H9 (cell line): ENCODE results near the gene RRAD. TPM values are rescaled to one million over a fixed set of nuclear protein-coding genes. Genes with fewer than 3 reads are reported as not detected.

ENCODE experiments used
- DNase-seq: peaks from one replicate; pipeline ENCODE4 v3.0.0-alpha.2; 2017
- H2AFZ ChIP-seq: one replicate; pipeline ENCODE4 v1.6.1; 2013; ENCODE audit warnings: mild to moderate bottlenecking, low read length, control low read depth, moderate library complexity
- H2AK5ac ChIP-seq: 2 replicates; pipeline ENCODE4 v1.6.1; 2013; ENCODE audit warnings: low read length, control low read depth, mixed read lengths; ENCODE audit not compliant: insufficient read length
- H2BK120ac ChIP-seq: one replicate; pipeline ENCODE4 v1.6.1; 2013; ENCODE audit warnings: low read depth, mild to moderate bottlenecking, low read length, control low read depth, inconsistent platforms; ENCODE audit not compliant: poor library complexity, severe bottlenecking
- H2BK12ac ChIP-seq: 2 replicates; pipeline ENCODE4 v1.6.1; 2013; ENCODE audit warnings: low read length, control low read depth, mixed read lengths, low read depth; ENCODE audit not compliant: insufficient read length
- H2BK15ac ChIP-seq: 2 replicates; pipeline ENCODE4 v1.6.1; 2013; ENCODE audit warnings: low read depth, low read length, control low read depth
- H2BK20ac ChIP-seq: one replicate; pipeline ENCODE4 v1.6.1; 2013; ENCODE audit warnings: low read depth, mild to moderate bottlenecking, low read length, control low read depth, inconsistent platforms; ENCODE audit not compliant: poor library complexity, severe bottlenecking
- H2BK5ac ChIP-seq: 2 replicates; pipeline ENCODE4 v1.6.1; 2013; ENCODE audit warnings: low read length, control low read depth, mixed read lengths; ENCODE audit not compliant: insufficient read length
- H3K14ac ChIP-seq: 2 replicates; pipeline ENCODE4 v1.6.1; 2013; ENCODE audit warnings: low read length, control low read depth; ENCODE audit not compliant: insufficient read depth
- H3K18ac ChIP-seq: 2 replicates; pipeline ENCODE4 v1.6.1; 2013; ENCODE audit warnings: low read depth, mild to moderate bottlenecking, mixed read lengths, low read length, control low read depth; ENCODE audit not compliant: insufficient read length
- H3K23ac ChIP-seq: 2 replicates; pipeline ENCODE4 v1.6.1; 2013; ENCODE audit warnings: low read length, control low read depth, mixed read lengths, low read depth; ENCODE audit not compliant: insufficient read length
- H3K23me2 ChIP-seq: 2 replicates; pipeline ENCODE4 v1.6.1; 2013; ENCODE audit warnings: low read depth, mild to moderate bottlenecking, mixed read lengths, low read length, control low read depth; ENCODE audit not compliant: insufficient read length, poor library complexity, severe bottlenecking
- H3K27ac ChIP-seq: 2 replicates; pipeline ENCODE4 v1.5.1; 2013; ENCODE audit warnings: low read length, control low read depth, mixed read lengths, low read depth; ENCODE audit not compliant: insufficient read length
- H3K27me3 ChIP-seq: 2 replicates; pipeline ENCODE4 v1.6.1; 2013; ENCODE audit warnings: low read length, control low read depth, inconsistent platforms; ENCODE audit not compliant: insufficient read depth
- H3K4ac ChIP-seq: 2 replicates; pipeline ENCODE4 v1.6.1; 2013; ENCODE audit warnings: low read depth, mild to moderate bottlenecking, control low read depth, inconsistent platforms, low read length, moderate library complexity
- H3K4me1 ChIP-seq: 2 replicates; pipeline ENCODE4 v1.6.1; 2013; ENCODE audit warnings: low read length, control low read depth, inconsistent platforms; ENCODE audit not compliant: insufficient read depth
- H3K4me2 ChIP-seq: 2 replicates; pipeline ENCODE4 v1.6.1; 2013; ENCODE audit warnings: low read length, control low read depth, mixed read lengths; ENCODE audit not compliant: insufficient read length, insufficient read depth
- H3K56ac ChIP-seq: 2 replicates; pipeline ENCODE4 v1.6.1; 2013; ENCODE audit warnings: low read depth, mild to moderate bottlenecking, mixed read lengths, low read length, control low read depth; ENCODE audit not compliant: insufficient read length
- H3K79me1 ChIP-seq: 2 replicates; pipeline ENCODE4 v1.6.1; 2013; ENCODE audit warnings: low read depth, mild to moderate bottlenecking, moderate library complexity, low read length, control low read depth, inconsistent platforms; ENCODE audit not compliant: insufficient read depth, poor library complexity, severe bottlenecking
- H3K79me2 ChIP-seq: 2 replicates; pipeline ENCODE4 v1.6.1; 2013; ENCODE audit warnings: low read length, control low read depth, inconsistent platforms; ENCODE audit not compliant: insufficient read depth
- H3K9ac ChIP-seq: 2 replicates; pipeline ENCODE4 v1.6.1; 2013; ENCODE audit warnings: low read length, control low read depth, mixed read lengths; ENCODE audit not compliant: insufficient read length; ENCODE audit errors: extremely low read depth
- H3K9me3 ChIP-seq: one replicate; pipeline ENCODE4 v1.6.1; 2013; ENCODE audit warnings: low read depth, low read length, inconsistent platforms; ENCODE audit not compliant: control insufficient read depth
- H3T11ph ChIP-seq: one replicate; pipeline ENCODE4 v1.6.1; 2013; ENCODE audit warnings: mild to moderate bottlenecking, low read length, control low read depth, inconsistent platforms
- H4K20me1 ChIP-seq: one replicate; pipeline ENCODE4 v1.6.1; 2013; ENCODE audit not compliant: control insufficient read depth, insufficient read length, insufficient read depth
- H4K5ac ChIP-seq: 2 replicates; pipeline ENCODE4 v1.6.1; 2013; ENCODE audit warnings: low read depth, mild to moderate bottlenecking, mixed read lengths, low read length, control low read depth; ENCODE audit not compliant: insufficient read length
- H4K8ac ChIP-seq: replicated peaks from 2 replicates; pipeline ENCODE4 v1.6.1; 2013; ENCODE audit warnings: low read length, control low read depth, mixed read lengths, low read depth; ENCODE audit not compliant: insufficient read length
- H4K91ac ChIP-seq: 2 replicates; pipeline ENCODE4 v1.6.1; 2013; ENCODE audit warnings: low read depth, mild to moderate bottlenecking, moderate library complexity, mixed read lengths, low read length, control low read depth; ENCODE audit not compliant: insufficient read length
- H3K27ac Mint-ChIP-seq, 3 experiments: 2 replicates in 2 of 3; 3 replicates in 1 of 3; pipeline ENCODE4 v1.8.0; 2020 to 2021; ENCODE audit warnings: mixed read lengths in 3 of 3, mild to moderate bottlenecking in 1 of 3, moderate library complexity in 1 of 3
- H3K27me3 Mint-ChIP-seq: 2 replicates; pipeline ENCODE4 v1.8.0; 2021; ENCODE audit warnings: low read depth, mild to moderate bottlenecking, moderate library complexity, mixed read lengths
- H3K36me3 Mint-ChIP-seq, 3 experiments: 2 replicates in 2 of 3; 3 replicates in 1 of 3; pipeline ENCODE4 v1.8.0; 2020 to 2021; ENCODE audit warnings: low read depth in 3 of 3, mixed read lengths in 3 of 3; ENCODE audit not compliant: insufficient read depth in 1 of 3
- H3K4me1 Mint-ChIP-seq, 2 experiments: 2 replicates each; pipeline ENCODE4 v1.8.0; 2020; ENCODE audit warnings: mixed read lengths in 2 of 2
- H3K4me3 Mint-ChIP-seq, 2 experiments: 2 replicates in 1 of 2; 3 replicates in 1 of 2; pipeline ENCODE4 v1.8.0; 2020 to 2021; ENCODE audit warnings: mild to moderate bottlenecking in 2 of 2, mixed read lengths in 2 of 2, moderate library complexity in 1 of 2
- H3K9me3 Mint-ChIP-seq, 2 experiments: 2 replicates in 1 of 2; 3 replicates in 1 of 2; pipeline ENCODE4 v1.8.0; 2020; ENCODE audit warnings: mild to moderate bottlenecking in 2 of 2, mixed read lengths in 2 of 2, moderate library complexity in 1 of 2
- WGBS: extraction: QIAGEN DNeasy Blood & Tissue Kit; methylation state at CpG from one replicate; pipeline ENCODE4 v1.1.7; 2013; ENCODE audit warnings: missing lambda C conversion rate, low lambda C conversion rate, mixed read lengths; ENCODE audit not compliant: insufficient read length; ENCODE audit errors: extremely low coverage; 5-methylcytosine and 5-hydroxymethylcytosine counted together
- total RNA-seq: library from RNA; stranded (reverse); gene quantifications from 2 replicates; pipeline ENCODE4 v1.2.1, GENCODE V29; 2021
- TF ChIP-seq, protein P1 (sequence below): fragments of 200-600 bp; sonication (generic); conservative IDR thresholded peaks from 3 replicates; pipeline ENCODE4 v1.8.0; 2021; ENCODE audit warnings: antibody characterized with exemption, mild to moderate bottlenecking

RRAD gene
- total RNA-seq, 1 experiment from 2014 or later = 0.72 TPM

DNA sequence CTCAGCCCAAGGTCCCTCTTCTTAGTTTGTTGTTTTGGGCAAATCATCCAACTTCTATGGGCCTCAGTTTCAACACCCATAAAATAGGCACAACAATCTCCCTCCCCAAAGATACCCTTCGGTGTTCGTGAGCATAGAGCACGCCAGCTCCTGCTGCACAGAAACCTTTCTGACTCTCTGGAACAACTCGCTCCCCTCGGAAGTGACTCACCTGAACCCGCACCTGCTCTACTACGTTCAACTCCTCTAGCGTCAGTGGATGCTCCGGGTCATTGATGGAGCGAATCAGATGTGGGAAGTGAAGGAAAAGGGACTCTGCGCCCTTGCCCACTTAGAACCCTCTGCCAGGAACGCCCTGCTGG, 8.4 kb upstream of the RRAD start:
- no peaks in the 10 kb centered on the region for H3K4me1 ChIP-seq
- H3K23ac ChIP-seq = no peak overlapping the region
- H4K91ac ChIP-seq = no peak overlapping the region
- peak overlapping the region; percentile 66 for H3K9ac ChIP-seq
- H3K9me3 ChIP-seq = no peaks in the 10 kb centered on the region
- H2AK5ac ChIP-seq = no peak overlapping the region
- no peak overlapping the region for H4K8ac ChIP-seq
- H2BK15ac ChIP-seq = no peak overlapping the region
- H4K5ac ChIP-seq = no peak overlapping the region
- no peak overlapping the region for H2BK5ac ChIP-seq
- H3K14ac ChIP-seq = no peak overlapping the region
- no peaks in the 10 kb centered on the region for H4K20me1 ChIP-seq
- no peak overlapping the region for H2BK12ac ChIP-seq
- TF ChIP-seq, protein P1, sequence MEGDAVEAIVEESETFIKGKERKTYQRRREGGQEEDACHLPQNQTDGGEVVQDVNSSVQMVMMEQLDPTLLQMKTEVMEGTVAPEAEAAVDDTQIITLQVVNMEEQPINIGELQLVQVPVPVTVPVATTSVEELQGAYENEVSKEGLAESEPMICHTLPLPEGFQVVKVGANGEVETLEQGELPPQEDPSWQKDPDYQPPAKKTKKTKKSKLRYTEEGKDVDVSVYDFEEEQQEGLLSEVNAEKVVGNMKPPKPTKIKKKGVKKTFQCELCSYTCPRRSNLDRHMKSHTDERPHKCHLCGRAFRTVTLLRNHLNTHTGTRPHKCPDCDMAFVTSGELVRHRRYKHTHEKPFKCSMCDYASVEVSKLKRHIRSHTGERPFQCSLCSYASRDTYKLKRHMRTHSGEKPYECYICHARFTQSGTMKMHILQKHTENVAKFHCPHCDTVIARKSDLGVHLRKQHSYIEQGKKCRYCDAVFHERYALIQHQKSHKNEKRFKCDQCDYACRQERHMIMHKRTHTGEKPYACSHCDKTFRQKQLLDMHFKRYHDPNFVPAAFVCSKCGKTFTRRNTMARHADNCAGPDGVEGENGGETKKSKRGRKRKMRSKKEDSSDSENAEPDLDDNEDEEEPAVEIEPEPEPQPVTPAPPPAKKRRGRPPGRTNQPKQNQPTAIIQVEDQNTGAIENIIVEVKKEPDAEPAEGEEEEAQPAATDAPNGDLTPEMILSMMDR = no peak
- no peak overlapping the region for H3K4ac ChIP-seq
- no peaks in the 10 kb centered on the region for H3K79me2 ChIP-seq
- peak overlapping the region; percentile 96 to 97 for H3K4me3 Mint-ChIP-seq
- no peaks in the 10 kb centered on the region for H3K27me3 ChIP-seq
- H3T11ph ChIP-seq = no peak overlapping the region
- no peak overlapping the region for H3K56ac ChIP-seq
- no peaks in the 10 kb centered on the region for H3K27me3 Mint-ChIP-seq
- WGBS = no CpG with 5 or more reads among the region's 12 CpGs
- DNase-seq = no peak
- no peak overlapping the region for H2AFZ ChIP-seq
- H3K4me1 Mint-ChIP-seq = peaks cover 13 to 27% of the 10 kb centered on the region in 2 experiments
- no peak overlapping the region for H2BK20ac ChIP-seq
- no peak overlapping the region for H3K27ac ChIP-seq
- no peaks in the 10 kb centered on the region for H3K79me1 ChIP-seq
- no peak overlapping the region for H3K18ac ChIP-seq
- H2BK120ac ChIP-seq = no peak overlapping the region
- peaks cover 16% of the 10 kb centered on the region for H3K23me2 ChIP-seq
- peak overlapping the region; percentile 95 for H3K4me2 ChIP-seq
- H3K9me3 Mint-ChIP-seq = no peaks in the 10 kb centered on the region
- H3K27ac Mint-ChIP-seq = peak overlapping the region; percentile 18 to 95 (median 79); a peak in 4 of 7 replicates
- peaks cover 5 to 20% (median 6%) of the 10 kb centered on the region in 3 experiments for H3K36me3 Mint-ChIP-seq
